GM23338 (cell line): ENCODE measurements around the gene RNF212B. TPM values are rescaled to one million over a fixed set of nuclear protein-coding genes. Genes with fewer than 3 reads are reported as not detected.

ENCODE experiments used
- ATAC-seq: fragments of 200-7000 bp; cut with Tn5 transposase; 3 replicates; pipeline ENCODE4 v1.9.1; 2020
- DNase-seq: peaks from one replicate; pipeline ENCODE4 v3.0.0-alpha.2; 2015; ENCODE audit warnings: low spot score
- H2AFZ ChIP-seq: fragments of 200-600 bp; sonication (generic); 2 replicates; pipeline ENCODE4 v1.8.0; 2016; ENCODE audit warnings: antibody characterized with exemption, mild to moderate bottlenecking, moderate library complexity
- H3F3A ChIP-seq: fragments of 200-600 bp; sonication (generic); replicated peaks from 2 replicates; pipeline ENCODE4 v1.8.0; 2017; ENCODE audit warnings: antibody characterized with exemption, mixed run types, low read depth
- H3K27ac ChIP-seq: fragments of 200-600 bp; sonication (generic); 2 replicates; pipeline ENCODE4 v1.6.1; 2016; ENCODE audit warnings: low read depth
- H3K27me3 ChIP-seq: fragments of 200-600 bp; sonication (generic); 2 replicates; pipeline ENCODE4 v1.8.0; 2016; ENCODE audit warnings: mild to moderate bottlenecking, mixed run types, moderate library complexity; ENCODE audit not compliant: insufficient read depth
- H3K36me3 ChIP-seq: fragments of 200-600 bp; sonication (generic); 2 replicates; pipeline ENCODE4 v1.8.0; 2016; ENCODE audit warnings: mild to moderate bottlenecking; ENCODE audit not compliant: insufficient read depth
- H3K4me1 ChIP-seq: fragments of 200-600 bp; sonication (generic); 2 replicates; pipeline ENCODE4 v1.8.0; 2016; ENCODE audit warnings: mild to moderate bottlenecking, moderate library complexity; ENCODE audit not compliant: insufficient read depth
- H3K4me2 ChIP-seq: fragments of 200-600 bp; sonication (generic); 2 replicates; pipeline ENCODE4 v1.7.1; 2017; ENCODE audit warnings: mixed run types
- H3K4me3 ChIP-seq: fragments of 200-600 bp; sonication (generic); 2 replicates; pipeline ENCODE4 v1.6.1; 2016; ENCODE audit warnings: mixed run types
- H3K79me2 ChIP-seq: fragments of 200-600 bp; sonication (generic); replicated peaks from 2 replicates; pipeline ENCODE4 v1.8.0; 2017; ENCODE audit warnings: mild to moderate bottlenecking; ENCODE audit not compliant: insufficient read depth
- H3K9me2 ChIP-seq: fragments of 200-600 bp; sonication (generic); 2 replicates; pipeline ENCODE4 v1.8.0; 2017; ENCODE audit not compliant: insufficient read depth
- H4K20me1 ChIP-seq: fragments of 200-600 bp; sonication (generic); replicated peaks from 2 replicates; pipeline ENCODE4 v1.8.0; 2017; ENCODE audit warnings: mild to moderate bottlenecking; ENCODE audit not compliant: insufficient read depth
- H3K27ac Mint-ChIP-seq: 2 replicates; pipeline ENCODE4 v1.8.0; 2020; ENCODE audit warnings: inconsistent platforms, mild to moderate bottlenecking, moderate library complexity, mixed read lengths
- H3K27me3 Mint-ChIP-seq: 3 replicates; pipeline ENCODE4 v1.8.0; 2022; ENCODE audit warnings: low read depth, mild to moderate bottlenecking, moderate library complexity, mixed read lengths, inconsistent platforms; ENCODE audit not compliant: insufficient read depth, poor library complexity
- H3K36me3 Mint-ChIP-seq: 3 replicates; pipeline ENCODE4 v1.8.0; 2021; ENCODE audit warnings: low read depth, mild to moderate bottlenecking, inconsistent platforms, moderate library complexity, mixed read lengths
- H3K4me1 Mint-ChIP-seq: 3 replicates; pipeline ENCODE4 v1.8.0; 2020; ENCODE audit warnings: mild to moderate bottlenecking, inconsistent platforms, mixed read lengths
- H3K4me3 Mint-ChIP-seq: 3 replicates; pipeline ENCODE4 v1.8.0; 2021; ENCODE audit warnings: moderate library complexity, mild to moderate bottlenecking, inconsistent platforms, mixed read lengths
- H3K9me3 Mint-ChIP-seq: 3 replicates; pipeline ENCODE4 v1.8.0; 2020; ENCODE audit warnings: moderate library complexity, mild to moderate bottlenecking, inconsistent platforms, mixed read lengths
- CREB1 ChIP-seq: fragments of 250-450 bp; sonication (Bioruptor Pico); IDR thresholded peaks from 2 replicates; pipeline ENCODE4 v1.5.0; 2020; ENCODE audit warnings: low read depth, mild to moderate bottlenecking, moderate library complexity
- CTCF ChIP-seq, 2 experiments: fragments of 200-600 bp in 1 of 2; sonication (generic) in 1 of 2; conservative IDR thresholded peaks; 2 replicates each; pipeline versions ENCODE4 v1.5.1 to v1.6.1; 2016 to 2017; ENCODE audit warnings: antibody characterized with exemption in 2 of 2, low read depth in 2 of 2, mild to moderate bottlenecking in 2 of 2, moderate library complexity in 1 of 2
- ETS1 ChIP-seq: IDR thresholded peaks from 2 replicates; pipeline ENCODE4 v1.6.1; 2016; ENCODE audit warnings: antibody characterized with exemption
- EZH2 ChIP-seq: fragments of 200-600 bp; sonication (generic); IDR thresholded peaks from one replicate; pipeline ENCODE4 v1.8.0; 2017; ENCODE audit warnings: antibody characterized with exemption, mild to moderate bottlenecking, low read depth; ENCODE audit not compliant: unreplicated experiment
- EZH2phosphoT487 ChIP-seq: fragments of 200-600 bp; sonication (generic); IDR thresholded peaks from one replicate; pipeline ENCODE4 v1.8.1; 2018; ENCODE audit warnings: antibody characterized with exemption; ENCODE audit not compliant: unreplicated experiment
- JUNB ChIP-seq: IDR thresholded peaks from one replicate; pipeline ENCODE4 v1.6.1; 2016; ENCODE audit warnings: antibody characterized with exemption; ENCODE audit not compliant: unreplicated experiment
- NANOG ChIP-seq: IDR thresholded peaks from 2 replicates; pipeline ENCODE4 v1.6.1; 2016; ENCODE audit warnings: antibody characterized with exemption, borderline replicate concordance
- POLR2AphosphoS5 ChIP-seq: IDR thresholded peaks from 2 replicates; pipeline ENCODE4 v1.6.1; 2016; ENCODE audit warnings: antibody characterized with exemption, low read depth
- REST ChIP-seq: IDR thresholded peaks from one replicate; pipeline ENCODE4 v1.6.1; 2018; ENCODE audit warnings: antibody characterized with exemption; ENCODE audit not compliant: unreplicated experiment
- STAT1 ChIP-seq: IDR thresholded peaks from one replicate; pipeline ENCODE4 v1.6.1; 2016; ENCODE audit warnings: antibody characterized with exemption; ENCODE audit not compliant: unreplicated experiment
- ZNF114 ChIP-seq: fragments of 250-450 bp; sonication (Bioruptor Pico); IDR thresholded peaks from 2 replicates; pipeline ENCODE4 v1.5.0; 2020; ENCODE audit warnings: mild to moderate bottlenecking, moderate library complexity
- ZNF331 ChIP-seq: fragments of 250-450 bp; sonication (Bioruptor Pico); IDR thresholded peaks from 2 replicates; pipeline ENCODE4 v1.5.0; 2020; ENCODE audit warnings: low read depth, mild to moderate bottlenecking, moderate library complexity
- ZNF462 ChIP-seq: fragments of 250-450 bp; sonication (Bioruptor Pico); IDR thresholded peaks from 2 replicates; pipeline ENCODE4 v1.5.0; 2020; ENCODE audit warnings: mild to moderate bottlenecking, moderate library complexity
- polyA plus RNA-seq: library from polyadenylated mRNA; unstranded; fragments of >200 nt; fragmentation: Nextera tagmentation; extraction: Ambion mirVana; gene quantifications from 2 replicates; pipeline ENCODE4 v1.2.1, GENCODE V29; 2016
- total RNA-seq: library from RNA; depleted of rRNA; stranded (reverse); fragments of >200 nt; shearing (Covaris generic); gene quantifications from 2 replicates; pipeline ENCODE4 v1.2.3, GENCODE V29; 2014

Gene RNF212B
- total and polyA plus RNA-seq, 2 experiments from 2014 or later, result not detected

GRCh38 chr14:23240661-23241060 is 2.9 kb downstream of the RNF212B start:
- Mint-ChIP-seq H3K9me3 (no peaks in the 10 kb centered on the region), H3K4me3 (no peak overlapping the region), H3K36me3 (no peaks in the 10 kb centered on the region), H3K27ac (no peak overlapping the region), H3K27me3 (peaks cover 6% of the 10 kb centered on the region), H3K4me1 (peaks cover 15% of the 10 kb centered on the region)
- DNase-seq (no peak), ATAC-seq (no peak)
- no peaks in the 10 kb centered on the region for H3K9me2 ChIP-seq
- no peak overlapping the region for H3K4me2 ChIP-seq
- H2AFZ ChIP-seq, result no peak overlapping the region
- H4K20me1 ChIP-seq, result no peaks in the 10 kb centered on the region
- no peak for TF ChIP-seq CTCF (conservative IDR thresholded peaks at IDR 0.05; ENCODE audit: low read depth in 2 of 2)
- no peak for TF ChIP-seq JUNB
- no peak for TF ChIP-seq EZH2
- no peak for TF ChIP-seq NANOG
- TF ChIP-seq ETS1, result no peak
- no peak for TF ChIP-seq ZNF114
- no peak for TF ChIP-seq POLR2AphosphoS5
- no peak for TF ChIP-seq EZH2phosphoT487
- TF ChIP-seq CREB1 (CRISPR knock-in tag), result no peak
- no peak for TF ChIP-seq REST
- no peak for TF ChIP-seq STAT1
- no peak for TF ChIP-seq ZNF462 (CRISPR knock-in tag)
- TF ChIP-seq ZNF331, result no peak
- no peaks in the 10 kb centered on the region for H3K27me3 ChIP-seq
- H3F3A ChIP-seq, result no peaks in the 10 kb centered on the region
- no peak overlapping the region for H3K4me3 ChIP-seq
- no peaks in the 10 kb centered on the region for H3K36me3 ChIP-seq
- H3K79me2 ChIP-seq, result no peaks in the 10 kb centered on the region
- H3K27ac ChIP-seq, result no peak overlapping the region
- H3K4me1 ChIP-seq, result peaks cover 6% of the 10 kb centered on the region
